ENCODE results near the gene LEMD2.

The LEMD2 gene

GRCh38 chr6:33757113-33757512 lies 31.8 kb downstream of the LEMD2 start:
- no peak overlapping the region for H3K4me3 ChIP-seq (ENCODE audit: low read depth, low read length, poor library complexity, severe bottlenecking)
- no peaks in the 10 kb centered on the region for H3K4me1 ChIP-seq (ENCODE audit: insufficient read depth, low read length, severe bottlenecking)
- no peaks in the 10 kb centered on the region for H3F3A ChIP-seq (ENCODE audit: insufficient read depth, low read length)
- H3K9me2 ChIP-seq (ENCODE audit: low read depth, low read length) = no peaks in the 10 kb centered on the region
- H4K20me1 ChIP-seq (ENCODE audit: insufficient read depth, low read length) = no peaks in the 10 kb centered on the region
- no peak overlapping the region for H3K4me2 ChIP-seq (ENCODE audit: low read length)
- no peaks in the 10 kb centered on the region for H3K9me3 ChIP-seq (ENCODE audit: low read length)
- no peak overlapping the region for H3K27ac ChIP-seq (ENCODE audit: low read depth, low read length, poor library complexity, severe bottlenecking)
- no peaks in the 10 kb centered on the region for H3K36me3 ChIP-seq (ENCODE audit: insufficient read depth, low read length)
- no peak for TF ChIP-seq EZH2 (IDR thresholded peaks at IDR 0.05; ENCODE audit: borderline replicate concordance, low read length)
- TF ChIP-seq, protein P1, sequence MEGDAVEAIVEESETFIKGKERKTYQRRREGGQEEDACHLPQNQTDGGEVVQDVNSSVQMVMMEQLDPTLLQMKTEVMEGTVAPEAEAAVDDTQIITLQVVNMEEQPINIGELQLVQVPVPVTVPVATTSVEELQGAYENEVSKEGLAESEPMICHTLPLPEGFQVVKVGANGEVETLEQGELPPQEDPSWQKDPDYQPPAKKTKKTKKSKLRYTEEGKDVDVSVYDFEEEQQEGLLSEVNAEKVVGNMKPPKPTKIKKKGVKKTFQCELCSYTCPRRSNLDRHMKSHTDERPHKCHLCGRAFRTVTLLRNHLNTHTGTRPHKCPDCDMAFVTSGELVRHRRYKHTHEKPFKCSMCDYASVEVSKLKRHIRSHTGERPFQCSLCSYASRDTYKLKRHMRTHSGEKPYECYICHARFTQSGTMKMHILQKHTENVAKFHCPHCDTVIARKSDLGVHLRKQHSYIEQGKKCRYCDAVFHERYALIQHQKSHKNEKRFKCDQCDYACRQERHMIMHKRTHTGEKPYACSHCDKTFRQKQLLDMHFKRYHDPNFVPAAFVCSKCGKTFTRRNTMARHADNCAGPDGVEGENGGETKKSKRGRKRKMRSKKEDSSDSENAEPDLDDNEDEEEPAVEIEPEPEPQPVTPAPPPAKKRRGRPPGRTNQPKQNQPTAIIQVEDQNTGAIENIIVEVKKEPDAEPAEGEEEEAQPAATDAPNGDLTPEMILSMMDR (IDR thresholded peaks at IDR 0.05; ENCODE audit: low read length) = no peak
- no peak overlapping the region for H2AFZ ChIP-seq (ENCODE audit: low read length)
- H3K27me3 ChIP-seq (ENCODE audit: insufficient read depth, low read length) = peaks cover 3% of the 10 kb centered on the region
- no peak overlapping the region for H3K9ac ChIP-seq (ENCODE audit: low read length)
- no peaks in the 10 kb centered on the region for H3K79me2 ChIP-seq (ENCODE audit: insufficient read depth, low read length)

DNA sequence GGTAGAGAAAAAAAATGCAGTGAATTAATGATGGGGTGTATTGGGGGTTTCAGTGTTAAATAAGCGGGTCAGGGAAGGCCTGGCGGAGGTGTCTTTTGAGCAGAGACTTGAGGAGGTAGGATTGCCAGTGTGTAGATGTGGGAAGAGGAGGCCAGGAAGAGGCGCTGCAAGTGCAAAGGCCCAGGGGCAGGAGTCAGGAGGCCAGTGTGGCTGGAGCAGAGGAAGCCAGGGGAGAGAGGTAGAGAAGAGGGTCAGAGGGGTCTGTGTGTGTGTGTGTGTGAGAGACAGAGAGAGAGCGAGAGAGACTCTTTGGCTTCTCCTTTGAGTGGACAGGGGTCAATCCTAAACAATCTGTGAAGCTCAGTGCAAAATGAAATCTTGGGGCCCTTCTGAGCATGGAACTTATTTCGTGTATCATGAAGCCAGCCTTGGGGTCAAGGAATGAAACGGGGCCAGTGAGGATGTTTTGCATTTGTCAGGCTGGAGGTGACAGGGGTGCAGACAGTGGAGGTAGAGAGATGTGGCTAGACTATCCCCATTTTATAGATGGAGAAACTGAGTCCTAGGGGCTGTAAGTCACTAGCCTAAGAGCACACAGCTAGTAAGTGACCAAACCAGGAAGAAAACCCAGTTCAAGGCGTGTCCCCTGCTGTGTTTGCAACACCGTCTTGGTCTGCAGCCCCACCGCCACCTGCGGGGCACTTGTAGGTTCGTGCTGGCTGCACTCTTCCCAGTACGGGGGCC lies 32.5 kb downstream of the LEMD2 start:
- no peaks in the 10 kb centered on the region for H3F3A ChIP-seq (ENCODE audit: insufficient read depth, low read length)
- H3K4me1 ChIP-seq (ENCODE audit: insufficient read depth, low read length, severe bottlenecking) = no peaks in the 10 kb centered on the region
- H4K20me1 ChIP-seq (ENCODE audit: insufficient read depth, low read length) = no peaks in the 10 kb centered on the region
- no peak overlapping the region for H2AFZ ChIP-seq (ENCODE audit: low read length)
- no peak overlapping the region for H3K9ac ChIP-seq (ENCODE audit: low read length)
- H3K9me2 ChIP-seq (ENCODE audit: low read depth, low read length) = no peaks in the 10 kb centered on the region
- no peak overlapping the region for H3K27ac ChIP-seq (ENCODE audit: low read depth, low read length, poor library complexity, severe bottlenecking)
- H3K79me2 ChIP-seq (ENCODE audit: insufficient read depth, low read length) = no peaks in the 10 kb centered on the region
- H3K36me3 ChIP-seq (ENCODE audit: insufficient read depth, low read length) = no peaks in the 10 kb centered on the region
- H3K27me3 ChIP-seq (ENCODE audit: insufficient read depth, low read length) = peaks cover 3% of the 10 kb centered on the region
- no peak overlapping the region for H3K4me3 ChIP-seq (ENCODE audit: low read depth, low read length, poor library complexity, severe bottlenecking)
- H3K4me2 ChIP-seq (ENCODE audit: low read length) = no peak overlapping the region
- TF ChIP-seq, protein P1 (IDR thresholded peaks at IDR 0.05; ENCODE audit: low read length) = no peak
- TF ChIP-seq EZH2 (IDR thresholded peaks at IDR 0.05; ENCODE audit: borderline replicate concordance, low read length) = no peak
- H3K9me3 ChIP-seq (ENCODE audit: low read length) = no peaks in the 10 kb centered on the region

DNA sequence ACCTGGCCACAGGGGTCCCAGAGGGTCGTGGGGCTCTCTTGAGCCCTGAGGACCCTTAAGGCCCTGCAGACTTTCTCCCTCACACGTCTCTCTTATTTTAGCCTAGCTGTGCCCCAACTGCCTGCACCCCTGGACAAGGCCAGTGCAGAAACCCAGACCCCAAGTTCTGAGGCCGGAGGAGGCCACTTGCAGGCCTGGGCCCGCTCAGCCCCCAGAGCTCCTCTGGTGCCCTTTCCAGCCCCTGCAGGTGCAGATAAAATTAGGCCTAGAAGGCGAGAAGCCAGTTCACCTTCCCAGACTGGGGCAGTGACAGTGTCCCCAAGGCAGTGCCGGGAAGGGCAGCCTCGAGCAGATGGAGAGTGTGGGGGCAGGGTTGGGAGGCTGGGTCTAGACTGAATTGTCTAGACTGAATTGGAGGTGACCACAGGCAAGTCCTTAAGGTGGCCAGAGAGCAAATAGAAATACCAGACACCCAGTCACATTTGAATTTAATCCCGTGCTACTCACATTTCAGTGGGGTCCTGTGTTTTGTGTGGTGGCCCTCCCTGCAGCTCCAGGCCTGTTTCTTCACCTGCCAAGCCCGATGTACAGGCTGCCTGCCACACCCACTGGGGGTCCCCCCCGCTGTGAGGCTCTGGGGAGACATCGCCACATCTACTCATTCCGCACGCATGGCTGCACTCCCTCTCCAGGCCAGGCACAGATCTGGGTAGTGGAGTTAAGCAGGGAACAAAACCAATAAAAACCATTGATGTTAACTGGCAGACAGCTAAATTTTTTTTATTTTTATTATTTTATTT lies 33.7 kb downstream of the LEMD2 start:
- H3K27ac ChIP-seq (ENCODE audit: low read depth, low read length, poor library complexity, severe bottlenecking) = no peak overlapping the region
- H3K9ac ChIP-seq (ENCODE audit: low read length) = no peak overlapping the region
- H3K9me3 ChIP-seq (ENCODE audit: low read length) = no peaks in the 10 kb centered on the region
- no peaks in the 10 kb centered on the region for H3K79me2 ChIP-seq (ENCODE audit: insufficient read depth, low read length)
- H3K4me2 ChIP-seq (ENCODE audit: low read length) = no peak overlapping the region
- no peak overlapping the region for H3K4me3 ChIP-seq (ENCODE audit: low read depth, low read length, poor library complexity, severe bottlenecking)
- H4K20me1 ChIP-seq (ENCODE audit: insufficient read depth, low read length) = no peaks in the 10 kb centered on the region
- peaks cover 3% of the 10 kb centered on the region for H3K27me3 ChIP-seq (ENCODE audit: insufficient read depth, low read length)
- no peaks in the 10 kb centered on the region for H3K4me1 ChIP-seq (ENCODE audit: insufficient read depth, low read length, severe bottlenecking)
- TF ChIP-seq, protein P1 (IDR thresholded peaks at IDR 0.05; ENCODE audit: low read length) = no peak
- no peak for TF ChIP-seq EZH2 (IDR thresholded peaks at IDR 0.05; ENCODE audit: borderline replicate concordance, low read length)
- no peak overlapping the region for H2AFZ ChIP-seq (ENCODE audit: low read length)
- no peaks in the 10 kb centered on the region for H3F3A ChIP-seq (ENCODE audit: insufficient read depth, low read length)
- H3K36me3 ChIP-seq (ENCODE audit: insufficient read depth, low read length) = no peaks in the 10 kb centered on the region
- no peaks in the 10 kb centered on the region for H3K9me2 ChIP-seq (ENCODE audit: low read depth, low read length)

All from OCI-LY1 (cell line).